ENCODE measurements around the gene SPO11.
A peak's percentile ranks its signal among the peaks of the same experiment; 100 is the strongest.

Gene SPO11

GRCh38 chr20:57326667-57327455, 2.7 kb upstream of the SPO11 start:
- no peak overlapping the region for H3K4me3 ChIP-seq (replicated peaks; ENCODE audit: insufficient read depth, low read length)
- DNase-seq (ENCODE audit: low read depth in 1 of 2, low spot score in 1 of 2): no peak
- H3K27ac ChIP-seq (replicated peaks): no peak overlapping the region
- H3K27me3 ChIP-seq (ENCODE audit: insufficient read depth, poor library complexity, severe bottlenecking): peaks cover 5% of the 10 kb centered on the region
- no peak for TF ChIP-seq POLR2AphosphoS5 (IDR thresholded peaks at IDR 0.05; ENCODE audit: low read depth)

- H3K27ac ChIP-seq (replicated peaks): no peak overlapping the region
- H3K4me3 ChIP-seq (replicated peaks; ENCODE audit: insufficient read depth, low read length): no peak overlapping the region
- DNase-seq (ENCODE audit: low read depth in 1 of 2, low spot score in 1 of 2): no peak
- TF ChIP-seq REST (IDR thresholded peaks at IDR 0.05; ENCODE audit: insufficient replicate concordance, low read depth): no peak
- no peak for TF ChIP-seq SPI1 (IDR thresholded peaks at IDR 0.05; ENCODE audit: borderline replicate concordance, low read depth)
- no peak for TF ChIP-seq POLR2AphosphoS5 (IDR thresholded peaks at IDR 0.05; ENCODE audit: low read depth)
- no peak for TF ChIP-seq GABPA (IDR thresholded peaks at IDR 0.05; ENCODE audit: low read depth)
- TF ChIP-seq CTCF (IDR thresholded peaks at IDR 0.05; ENCODE audit: insufficient read depth, low read length): no peak
- H3K27me3 ChIP-seq (ENCODE audit: insufficient read depth, poor library complexity, severe bottlenecking): peaks cover 9% of the 10 kb centered on the region
These were observed 1.8 kb upstream of the SPO11 start for GRCh38 chr20:57327820-57328219.

GRCh38 chr20:57330998-57331397, 1.4 kb downstream of the SPO11 start:
- Histone ChIP-seq H3K4me3 (replicated peaks; ENCODE audit: insufficient read depth, low read length) (no peak overlapping the region), H3K27me3 (ENCODE audit: insufficient read depth, poor library complexity, severe bottlenecking) (peaks cover 6% of the 10 kb centered on the region), H3K27ac (replicated peaks) (no peak overlapping the region; the same call in 1 of the 2 replicates)
- TF ChIP-seq SPI1 (IDR thresholded peaks at IDR 0.05; ENCODE audit: borderline replicate concordance, low read depth) (no peak), POLR2AphosphoS5 (IDR thresholded peaks at IDR 0.05; ENCODE audit: low read depth) (no peak), REST (IDR thresholded peaks at IDR 0.05; ENCODE audit: insufficient replicate concordance, low read depth) (no peak), CTCF (IDR thresholded peaks at IDR 0.05; ENCODE audit: insufficient read depth, low read length) (no peak), GABPA (IDR thresholded peaks at IDR 0.05; ENCODE audit: low read depth) (no peak)
- peak; percentile 62 to 66 for DNase-seq (ENCODE audit: low read depth in 1 of 2, low spot score in 1 of 2)

- no peak overlapping the region for H3K4me3 ChIP-seq (replicated peaks; ENCODE audit: insufficient read depth, low read length)
- peaks cover 6% of the 10 kb centered on the region for H3K27me3 ChIP-seq (ENCODE audit: insufficient read depth, poor library complexity, severe bottlenecking)
- TF ChIP-seq POLR2AphosphoS5 (IDR thresholded peaks at IDR 0.05; ENCODE audit: low read depth): no peak
- TF ChIP-seq GABPA (IDR thresholded peaks at IDR 0.05; ENCODE audit: low read depth): no peak
- no peak for TF ChIP-seq REST (IDR thresholded peaks at IDR 0.05; ENCODE audit: insufficient replicate concordance, low read depth)
- no peak for TF ChIP-seq CTCF (IDR thresholded peaks at IDR 0.05; ENCODE audit: insufficient read depth, low read length)
- no peak for TF ChIP-seq SPI1 (IDR thresholded peaks at IDR 0.05; ENCODE audit: borderline replicate concordance, low read depth)
- no peak for DNase-seq (ENCODE audit: low read depth in 1 of 2, low spot score in 1 of 2)
- H3K27ac ChIP-seq (replicated peaks): no peak overlapping the region
These were observed 2.8 kb downstream of the SPO11 start for GRCh38 chr20:57332105-57333089.

Data from HL-60 (cell line).